Measurements from ENCODE around the gene RPGR.

- TF ChIP-seq EZH2 (IDR thresholded peaks at IDR 0.05; ENCODE audit: low read depth) (no peak), CTCF (conservative IDR thresholded peaks at IDR 0.05) (no peak)
These were observed 103.1 kb downstream of the RPGR start for GRCh38 chrX:38224160-38224559.
